Forelimb muscle (tissue), 1 donor: ENCODE data around the gene KATNA1. TPM values are rescaled to one million over a fixed set of nuclear protein-coding genes. Genes with fewer than 3 reads are reported as not detected.
"Not testable (repeated sequence)": the region's sequence is repeated elsewhere in the genome, so short reads cannot be mapped to it uniquely, and the experiment has no call there.

Experiments
- DNase-seq: peaks from one replicate; pipeline ENCODE4 v3.0.0-alpha.2; 2013; ENCODE audit warnings: low read depth
- polyA plus RNA-seq: library from polyadenylated mRNA; unstranded; fragments of 120-200 nt; gene quantifications from one replicate; pipeline ENCODE4 v1.2.1, GENCODE V29; 2013; ENCODE audit not compliant: insufficient read length

The KATNA1 gene
- polyA plus RNA-seq = 23.0 TPM

- DNase-seq = peak; percentile 19
These were observed at the start of gene KATNA1 for GRCh38 chr6:149648148-149649145. Gene KATNA1 (minus strand): TSS chr6:149648714. CDS start chr6:149638547, 10,167 bp downstream.

- DNase-seq = no peak
These were observed 49.7 kb upstream of the KATNA1 start for GRCh38 chr6:149698175-149698574.

- no peak for DNase-seq
These were observed 48.4 kb upstream of the KATNA1 start for GRCh38 chr6:149696901-149697300.

- no peak for DNase-seq
These were observed 46.4 kb upstream of the KATNA1 start for GRCh38 chr6:149694921-149695320.

- no peak for DNase-seq
These were observed 42.7 kb upstream of the KATNA1 start for GRCh38 chr6:149691201-149691600.

GRCh38 chr6:149686230-149686629, 37.7 kb upstream of the KATNA1 start:
- DNase-seq = no peak

GRCh38 chr6:149683256-149683859, 34.8 kb upstream of the KATNA1 start:
- no peak for DNase-seq

- DNase-seq = not testable (repeated sequence)
These were observed 33.3 kb upstream of the KATNA1 start for GRCh38 chr6:149681845-149682244.

GRCh38 chr6:149681209-149681608, 32.7 kb upstream of the KATNA1 start:
- DNase-seq = no peak

- no peak for DNase-seq
These were observed 32.0 kb upstream of the KATNA1 start for GRCh38 chr6:149680503-149680902.

GRCh38 chr6:149672265-149672664, 23.8 kb upstream of the KATNA1 start:
- not testable (repeated sequence) for DNase-seq

- DNase-seq = no peak
These were observed 11.5 kb upstream of the KATNA1 start for GRCh38 chr6:149660028-149660427.

- no peak for DNase-seq
These were observed 8.9 kb upstream of the KATNA1 start for GRCh38 chr6:149657441-149657840.

GRCh38 chr6:149651056-149651455, 2.5 kb upstream of the KATNA1 start:
- DNase-seq = no peak

GRCh38 chr6:149646599-149646998, 1.9 kb downstream of the KATNA1 start:
- no peak for DNase-seq

GRCh38 chr6:149642829-149643580, 5.5 kb downstream of the KATNA1 start:
- no peak for DNase-seq

GRCh38 chr6:149636124-149636523, 12.4 kb downstream of the KATNA1 start:
- no peak for DNase-seq

GRCh38 chr6:149634315-149634714, 14.2 kb downstream of the KATNA1 start:
- DNase-seq = no peak

- DNase-seq = no peak
These were observed 19.5 kb downstream of the KATNA1 start for GRCh38 chr6:149628875-149629510.

- DNase-seq = no peak
These were observed 20.8 kb downstream of the KATNA1 start for GRCh38 chr6:149627672-149628071.

- DNase-seq = no peak
These were observed 32.7 kb downstream of the KATNA1 start for GRCh38 chr6:149615805-149616204.

GRCh38 chr6:149614337-149614736, 34.2 kb downstream of the KATNA1 start:
- DNase-seq = no peak
